Activated T-helper 1 cell treated with anti-CD3 and anti-CD28 coated beads, Interleukin-12 subunit alpha, Interleukin-12 subunit beta, Interleukin-2, Interleukin-4 antibody, amounts not matched to agents 30 ng/mL and 10 ng/mL and 1 ng/mL, durations not matched to agents 14 hours and 24 hours and 36 hours (primary cell): ENCODE measurements around the gene ZNF239. TPM values are rescaled to one million over a fixed set of nuclear protein-coding genes. Genes with fewer than 3 reads are reported as not detected.
"Not testable (repeated sequence)": the region's sequence is repeated elsewhere in the genome, so short reads cannot be mapped to it uniquely, and the experiment has no call there.

Experiments used
- DNase-seq: peaks from one replicate; pipeline ENCODE4 v3.0.0; 2021; ENCODE audit warnings: low spot score
- H3K27ac Mint-ChIP-seq: one replicate; pipeline ENCODE4 v1.8.0; 2021; ENCODE audit warnings: mild to moderate bottlenecking, mixed read lengths
- H3K27me3 Mint-ChIP-seq: one replicate; pipeline ENCODE4 v1.8.0; 2022; ENCODE audit warnings: mild to moderate bottlenecking, moderate library complexity, mixed read lengths; ENCODE audit not compliant: insufficient read depth
- H3K36me3 Mint-ChIP-seq: one replicate; pipeline ENCODE4 v1.8.0; 2021; ENCODE audit warnings: low read depth, mixed read lengths
- H3K4me1 Mint-ChIP-seq: one replicate; pipeline ENCODE4 v1.8.0; 2021; ENCODE audit warnings: low read depth, mixed read lengths
- H3K4me3 Mint-ChIP-seq: one replicate; pipeline ENCODE4 v1.8.0; 2021; ENCODE audit warnings: mild to moderate bottlenecking, moderate library complexity, mixed read lengths
- H3K9me3 Mint-ChIP-seq: one replicate; pipeline ENCODE4 v1.8.0; 2021; ENCODE audit warnings: mixed read lengths
- intact Hi-C: fragments of 100-400 bp; cut with micrococcal nuclease; formaldehyde crosslinking; loops from one replicate; pipeline ENCODE4 v1.15.1; 2024
- total RNA-seq: library from RNA; stranded (reverse); gene quantifications from 2 replicates; pipeline ENCODE4 v1.2.3, GENCODE V29; 2022

The ZNF239 gene
- total RNA-seq, 1 donor from 2014 or later, result 1.7 TPM

DNA sequence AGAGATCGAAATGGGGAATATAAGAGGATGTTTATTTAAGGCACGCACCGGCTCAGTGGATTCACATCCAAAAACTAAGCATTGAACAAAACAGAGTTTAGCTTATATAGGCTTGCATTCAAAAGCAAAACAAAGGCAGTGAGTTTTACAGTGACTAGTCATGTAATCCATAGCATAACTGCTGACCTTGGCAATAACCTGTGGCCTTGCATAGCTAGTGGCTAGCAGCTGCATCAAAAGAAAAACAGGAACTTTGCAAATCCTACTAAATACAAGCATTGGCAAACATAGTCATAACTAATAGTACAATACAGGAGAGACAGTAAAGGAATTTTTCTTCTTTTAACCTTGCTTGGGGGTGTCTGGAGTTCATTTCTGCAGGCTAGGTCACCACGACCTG, 22.1 kb upstream of the ZNF239 start:
- H3K9me3 Mint-ChIP-seq, result peaks cover 37% of the 10 kb centered on the region
- H3K4me3 Mint-ChIP-seq, result no peak overlapping the region
- intact Hi-C loops, result loop anchor here (1.0 to 10.0 kb wide), 4 partner anchors 10 to 962 kb away; partner anchors contain the start of genes CSGALNACT2, ZNF33B and ZNF485
- peaks cover 16% of the 10 kb centered on the region for H3K27me3 Mint-ChIP-seq
- peaks cover 22% of the 10 kb centered on the region for H3K4me1 Mint-ChIP-seq
- DNase-seq, result no peak
- peaks cover 2% of the 10 kb centered on the region for H3K36me3 Mint-ChIP-seq
- no peak overlapping the region for H3K27ac Mint-ChIP-seq

DNA sequence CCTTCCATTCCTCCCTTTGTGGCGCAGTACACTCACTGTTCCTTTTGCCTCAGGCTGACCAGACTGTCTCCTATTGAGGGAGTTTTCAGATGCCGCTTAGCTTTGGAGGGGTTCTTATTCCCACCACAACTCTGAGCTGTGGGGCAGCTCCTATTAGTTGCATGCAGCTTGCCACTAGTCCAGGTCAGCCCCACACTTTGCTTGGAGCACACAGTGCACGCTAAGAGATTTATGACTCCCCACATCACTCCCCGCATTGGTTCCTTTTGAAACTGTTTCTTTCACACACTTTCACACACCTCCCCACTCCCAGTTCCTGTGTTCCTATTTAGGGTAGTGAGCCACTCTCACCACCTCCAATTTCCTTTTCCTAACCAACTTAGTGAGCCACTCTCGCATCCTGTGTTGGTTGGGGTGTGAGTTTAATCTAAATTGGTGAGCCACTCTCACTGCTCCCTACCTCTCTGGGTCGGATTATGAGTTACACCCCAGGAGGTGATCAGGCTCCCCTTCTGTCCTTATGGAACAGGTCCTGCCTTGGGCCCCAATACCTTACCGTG, 21.4 kb upstream of the ZNF239 start:
- H3K9me3 Mint-ChIP-seq, result peaks cover 35% of the 10 kb centered on the region
- H3K27ac Mint-ChIP-seq, result peak overlapping the region; percentile 40
- DNase-seq, result peak; percentile 6
- H3K36me3 Mint-ChIP-seq, result peaks cover 2% of the 10 kb centered on the region
- peak overlapping the region; percentile 36 for H3K4me3 Mint-ChIP-seq
- H3K4me1 Mint-ChIP-seq, result peaks cover 22% of the 10 kb centered on the region
- peaks cover 16% of the 10 kb centered on the region for H3K27me3 Mint-ChIP-seq
- intact Hi-C loops, result loop anchor here (1.0 to 10.0 kb wide), 5 partner anchors 10 to 961 kb away; partner anchors contain the start of genes CSGALNACT2, ZNF239, ZNF33B and ZNF485

- peak; percentile 29 for DNase-seq
- Mint-ChIP-seq H3K4me3 (peak overlapping the region; percentile 51), H3K9me3 (peaks cover 37% of the 10 kb centered on the region), H3K27ac (no peak overlapping the region), H3K27me3 (peaks cover 16% of the 10 kb centered on the region), H3K4me1 (peaks cover 22% of the 10 kb centered on the region), H3K36me3 (peaks cover 2% of the 10 kb centered on the region)
- intact Hi-C loops, result loop anchor here (1.0 to 10.0 kb wide), 4 partner anchors 21 to 960 kb away; partner anchors contain the start of genes CSGALNACT2, ZNF239 and ZNF33B
These were observed 20.7 kb upstream of the ZNF239 start for GRCh38 chr10:43594944-43595589.

GRCh38 chr10:43591303-43591904, 17.0 kb upstream of the ZNF239 start:
- no peak for DNase-seq
- no peak overlapping the region for H3K27ac Mint-ChIP-seq
- peaks cover 45% of the 10 kb centered on the region for H3K9me3 Mint-ChIP-seq
- H3K4me3 Mint-ChIP-seq, result no peak overlapping the region
- H3K4me1 Mint-ChIP-seq, result peaks cover 19% of the 10 kb centered on the region
- peaks cover 2% of the 10 kb centered on the region for H3K36me3 Mint-ChIP-seq
- H3K27me3 Mint-ChIP-seq, result peaks cover 5% of the 10 kb centered on the region
- intact Hi-C loops, result loop anchor here (10.0 kb wide), 3 partner anchors 223 to 957 kb away; partner anchors contain the start of genes CSGALNACT2 and ZNF33B

- H3K4me1 Mint-ChIP-seq, H3K27me3 Mint-ChIP-seq, H3K27ac Mint-ChIP-seq, DNase-seq, H3K4me3 Mint-ChIP-seq, intact Hi-C loops, H3K36me3 Mint-ChIP-seq: not testable (repeated sequence)
- peaks cover 39% of the 10 kb centered on the region for H3K9me3 Mint-ChIP-seq
These were observed 12.3 kb upstream of the ZNF239 start for GRCh38 chr10:43586730-43587115.

GRCh38 chr10:43585981-43586729, 11.7 kb upstream of the ZNF239 start:
- DNase-seq, result no peak
- H3K27ac Mint-ChIP-seq, result no peak overlapping the region
- H3K4me3 Mint-ChIP-seq, result no peak overlapping the region
- intact Hi-C loops, result no loop called here
- peaks cover 37% of the 10 kb centered on the region for H3K9me3 Mint-ChIP-seq
- H3K36me3 Mint-ChIP-seq, result no peaks in the 10 kb centered on the region
- H3K4me1 Mint-ChIP-seq, result no peaks in the 10 kb centered on the region
- H3K27me3 Mint-ChIP-seq, result peaks cover 3% of the 10 kb centered on the region

GRCh38 chr10:43585046-43585445, 10.6 kb upstream of the ZNF239 start:
- Mint-ChIP-seq H3K27ac (no peak overlapping the region), H3K36me3 (no peaks in the 10 kb centered on the region), H3K4me3 (no peak overlapping the region), H3K27me3 (peaks cover 3% of the 10 kb centered on the region), H3K4me1 (no peaks in the 10 kb centered on the region), H3K9me3 (peaks cover 37% of the 10 kb centered on the region)
- intact Hi-C loops, result no loop called here
- DNase-seq, result no peak

DNA sequence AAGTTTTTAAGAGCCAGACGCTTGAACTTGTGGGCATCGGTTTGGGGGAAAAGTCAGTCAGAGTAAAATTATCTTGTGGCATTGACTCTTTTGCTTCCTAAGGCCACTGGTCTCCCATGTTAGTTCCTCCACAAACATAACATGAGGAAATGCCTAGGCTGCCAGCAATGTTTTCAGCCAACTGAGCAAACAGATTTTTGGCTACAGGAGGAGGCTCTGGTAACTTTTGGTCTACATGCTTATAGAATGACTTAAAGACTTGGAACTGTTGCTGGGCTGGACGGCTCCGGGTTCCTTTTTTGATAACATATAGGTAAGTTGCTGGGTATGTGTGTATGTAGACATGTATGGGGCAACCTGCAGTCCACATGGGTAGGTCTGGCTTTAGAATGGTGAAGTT, 9.6 kb upstream of the ZNF239 start:
- H3K4me3 Mint-ChIP-seq, result no peak overlapping the region
- no peaks in the 10 kb centered on the region for H3K4me1 Mint-ChIP-seq
- H3K27me3 Mint-ChIP-seq, result peaks cover 3% of the 10 kb centered on the region

DNA sequence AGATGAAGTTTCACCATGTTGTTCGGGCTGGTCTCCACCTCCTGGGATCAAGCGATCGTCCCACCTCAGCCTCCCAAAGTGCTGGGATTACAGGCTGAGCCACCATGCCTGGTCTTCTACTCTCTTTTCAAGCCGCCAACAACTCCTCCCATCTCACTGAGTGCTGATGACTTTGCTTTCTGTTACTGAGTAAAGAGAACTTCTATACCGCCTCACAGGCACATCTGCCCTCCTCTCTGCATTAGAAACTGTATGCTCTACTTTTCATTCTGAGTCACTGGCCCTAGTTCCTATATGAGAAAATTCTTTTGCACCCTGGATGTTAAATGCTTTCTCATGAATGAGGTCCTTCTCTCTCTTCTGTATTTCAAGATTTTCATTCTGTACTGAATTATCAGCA, 2.2 kb upstream of the ZNF239 start:
- intact Hi-C loops, result no loop called here
- Mint-ChIP-seq H3K4me3 (no peak overlapping the region), H3K36me3 (no peaks in the 10 kb centered on the region), H3K4me1 (peaks cover 17% of the 10 kb centered on the region), H3K27ac (no peak overlapping the region), H3K27me3 (no peaks in the 10 kb centered on the region), H3K9me3 (peaks cover 56% of the 10 kb centered on the region)
- no peak for DNase-seq

More for the DNA sequence above, 9.6 kb upstream of the ZNF239 start:
- H3K9me3 Mint-ChIP-seq, result peaks cover 39% of the 10 kb centered on the region
- H3K27ac Mint-ChIP-seq, result no peak overlapping the region
- DNase-seq, result no peak
- H3K36me3 Mint-ChIP-seq, result no peaks in the 10 kb centered on the region
- intact Hi-C loops, result no loop called here

DNA sequence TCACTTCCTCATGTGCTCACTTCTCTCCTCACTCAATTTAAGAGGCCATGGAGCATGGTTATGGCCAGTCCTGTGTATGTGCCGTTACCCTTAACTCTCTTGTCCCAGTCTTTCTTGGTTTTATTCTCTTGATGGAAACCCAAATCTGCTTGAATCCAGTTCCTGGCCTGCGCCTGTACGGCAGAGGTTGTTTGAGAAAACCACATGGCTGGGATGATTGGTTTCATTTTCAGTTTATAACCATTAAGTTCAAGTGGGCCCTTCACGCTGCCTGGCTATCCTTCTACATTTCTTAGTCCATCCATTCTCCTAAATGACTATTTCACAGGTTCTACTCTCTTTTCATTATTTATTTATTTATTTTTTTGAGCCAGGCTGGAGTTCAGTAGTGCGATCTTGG, 1.6 kb upstream of the ZNF239 start:
- Mint-ChIP-seq H3K4me1 (peaks cover 17% of the 10 kb centered on the region), H3K27ac (no peak overlapping the region), H3K9me3 (peaks cover 53% of the 10 kb centered on the region), H3K27me3 (no peaks in the 10 kb centered on the region), H3K4me3 (peak overlapping the region; percentile 50), H3K36me3 (peaks cover 2% of the 10 kb centered on the region)
- DNase-seq, result no peak
- intact Hi-C loops, result no loop called here

DNA sequence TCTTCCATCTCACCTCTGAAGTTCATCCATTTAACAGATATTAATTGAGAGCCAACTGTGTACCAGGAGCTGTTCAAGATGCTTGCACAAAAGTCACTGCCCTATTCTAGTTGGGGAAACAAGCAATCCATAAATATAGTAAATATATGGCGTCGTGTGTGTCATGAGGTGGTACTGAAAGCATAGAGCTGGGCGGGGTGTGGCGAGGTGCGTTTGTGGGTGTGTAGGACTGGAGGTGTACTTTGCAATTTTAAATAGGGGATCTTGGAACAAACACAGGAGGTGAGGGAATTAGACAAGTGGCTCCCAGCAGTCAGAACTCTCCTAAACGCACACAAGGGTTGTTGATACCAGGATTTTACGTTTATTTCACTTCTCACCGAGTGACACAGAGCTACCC, 490 bp upstream of the ZNF239 start:
- peaks cover 49% of the 10 kb centered on the region for H3K9me3 Mint-ChIP-seq
- peak overlapping the region; percentile 57 for H3K4me3 Mint-ChIP-seq
- peaks cover 17% of the 10 kb centered on the region for H3K4me1 Mint-ChIP-seq
- H3K27me3 Mint-ChIP-seq, result no peaks in the 10 kb centered on the region
- intact Hi-C loops, result loop anchor here (1.0 to 5.0 kb wide), 3 partner anchors 20 to 74 kb away; partner anchors contain the start of genes ZNF32 and ZNF485
- no peak for DNase-seq
- no peak overlapping the region for H3K27ac Mint-ChIP-seq
- H3K36me3 Mint-ChIP-seq, result peaks cover 7% of the 10 kb centered on the region

DNA sequence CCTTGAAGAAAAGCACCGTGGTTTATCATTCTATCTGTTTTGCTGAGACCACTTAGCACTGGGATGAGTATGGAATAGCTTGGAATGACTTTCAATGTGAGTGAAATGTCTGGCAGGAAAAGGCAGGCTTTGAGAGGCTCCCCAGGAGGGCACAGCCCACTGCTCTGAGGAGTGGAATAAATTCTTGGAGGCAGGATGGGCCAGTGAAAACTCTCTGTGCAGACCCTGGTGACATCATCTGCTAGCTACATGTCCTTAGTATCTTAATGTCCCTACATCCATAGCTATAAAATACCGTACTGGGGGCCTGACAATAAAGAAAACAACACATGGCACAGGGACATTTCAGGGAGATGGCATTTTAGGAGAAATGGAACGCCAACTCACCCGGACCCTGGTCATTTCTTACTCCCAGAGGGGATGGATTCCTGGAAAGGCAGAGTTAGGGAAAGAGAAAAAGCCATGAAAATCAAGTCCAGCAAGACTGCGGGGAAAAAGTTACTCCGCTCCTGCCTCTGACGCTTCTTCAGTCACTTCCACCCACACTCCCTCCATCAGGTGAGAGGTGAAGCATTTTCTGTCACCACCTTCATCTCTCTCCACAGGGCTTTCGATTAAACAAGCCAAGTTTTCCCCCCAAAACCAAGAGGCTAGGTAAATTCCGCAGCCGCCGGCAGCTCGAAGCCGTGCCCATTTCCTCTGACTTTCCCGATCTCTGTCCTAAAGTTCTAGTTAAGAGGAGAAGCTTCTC, 991 bp downstream of the ZNF239 start:
- DNase-seq, result no peak
- peaks cover 7% of the 10 kb centered on the region for H3K36me3 Mint-ChIP-seq
- no peaks in the 10 kb centered on the region for H3K27me3 Mint-ChIP-seq
- peaks cover 17% of the 10 kb centered on the region for H3K4me1 Mint-ChIP-seq
- peak overlapping the region; percentile 4 for H3K27ac Mint-ChIP-seq
- H3K4me3 Mint-ChIP-seq, result no peak overlapping the region
- H3K9me3 Mint-ChIP-seq, result peaks cover 42% of the 10 kb centered on the region
- intact Hi-C loops, result loop anchor here (5.0 kb wide), 1 partner anchor 34 kb away; the partner anchor contains the start of gene ZNF485
